ENCODE measurements around the gene KCNH4.

- TF ChIP-seq, protein P1, sequence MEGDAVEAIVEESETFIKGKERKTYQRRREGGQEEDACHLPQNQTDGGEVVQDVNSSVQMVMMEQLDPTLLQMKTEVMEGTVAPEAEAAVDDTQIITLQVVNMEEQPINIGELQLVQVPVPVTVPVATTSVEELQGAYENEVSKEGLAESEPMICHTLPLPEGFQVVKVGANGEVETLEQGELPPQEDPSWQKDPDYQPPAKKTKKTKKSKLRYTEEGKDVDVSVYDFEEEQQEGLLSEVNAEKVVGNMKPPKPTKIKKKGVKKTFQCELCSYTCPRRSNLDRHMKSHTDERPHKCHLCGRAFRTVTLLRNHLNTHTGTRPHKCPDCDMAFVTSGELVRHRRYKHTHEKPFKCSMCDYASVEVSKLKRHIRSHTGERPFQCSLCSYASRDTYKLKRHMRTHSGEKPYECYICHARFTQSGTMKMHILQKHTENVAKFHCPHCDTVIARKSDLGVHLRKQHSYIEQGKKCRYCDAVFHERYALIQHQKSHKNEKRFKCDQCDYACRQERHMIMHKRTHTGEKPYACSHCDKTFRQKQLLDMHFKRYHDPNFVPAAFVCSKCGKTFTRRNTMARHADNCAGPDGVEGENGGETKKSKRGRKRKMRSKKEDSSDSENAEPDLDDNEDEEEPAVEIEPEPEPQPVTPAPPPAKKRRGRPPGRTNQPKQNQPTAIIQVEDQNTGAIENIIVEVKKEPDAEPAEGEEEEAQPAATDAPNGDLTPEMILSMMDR (IDR thresholded peaks at IDR 0.05) = no peak
- no peak for TF ChIP-seq POLR2A (IDR thresholded peaks at IDR 0.05)
Measured at GRCh38 chr17:42110301-42111264, 70.4 kb downstream of the KCNH4 start.

Measured in tibial nerve (tissue), 3 donors.